GM18517 (cell line): ENCODE results near the gene TRPC1.
"Not testable (repeated sequence)": the region's sequence is repeated elsewhere in the genome, so short reads cannot be mapped to it uniquely, and the experiment has no call there.

Source experiments
- ATAC-seq: cut with Tn5 transposase; IDR thresholded peaks from one replicate; pipeline ENCODE4 v1.9.1; 2021; ENCODE audit warnings: mild to moderate bottlenecking, moderate library complexity; ENCODE audit not compliant: unreplicated experiment

Gene TRPC1

GRCh38 chr3:142723968-142724681 is at the start of gene TRPC1:
TSS of gene TRPC1 (plus strand) at chr3:142724034. CDS start at chr3:142724560, 526 bp downstream.
- ATAC-seq, result peak; percentile 82

- ATAC-seq, result no peak
Observed at GRCh38 chr3:142676151-142676550, 47.7 kb upstream of the TRPC1 start.

- ATAC-seq, result no peak
Observed at GRCh38 chr3:142680710-142681109, 43.1 kb upstream of the TRPC1 start.

- no peak for ATAC-seq
Observed at GRCh38 chr3:142690613-142691012, 33.2 kb upstream of the TRPC1 start.

- ATAC-seq, result no peak
Observed at GRCh38 chr3:142691527-142691926, 32.3 kb upstream of the TRPC1 start.

- ATAC-seq, result no peak
Observed at GRCh38 chr3:142693136-142693853, 30.5 kb upstream of the TRPC1 start.

GRCh38 chr3:142694225-142694624 is 29.6 kb upstream of the TRPC1 start:
- ATAC-seq, result no peak

- no peak for ATAC-seq
Observed at GRCh38 chr3:142705198-142705597, 18.6 kb upstream of the TRPC1 start.

GRCh38 chr3:142706321-142707127 is 17.3 kb upstream of the TRPC1 start:
- ATAC-seq, result no peak

GRCh38 chr3:142709207-142709606 is 14.6 kb upstream of the TRPC1 start:
- no peak for ATAC-seq

- not testable (repeated sequence) for ATAC-seq
Observed at GRCh38 chr3:142714882-142715281, 9.0 kb upstream of the TRPC1 start.

- no peak for ATAC-seq
Observed at GRCh38 chr3:142716102-142716501, 7.7 kb upstream of the TRPC1 start.

- ATAC-seq, result peak; percentile 44
Observed at GRCh38 chr3:142723665-142723967, 218 bp upstream of the TRPC1 start.

GRCh38 chr3:142724682-142725356 is 985 bp downstream of the TRPC1 start:
- peak; percentile 26 for ATAC-seq

GRCh38 chr3:142725357-142725739 is 1.5 kb downstream of the TRPC1 start:
- no peak for ATAC-seq

- no peak for ATAC-seq
Observed at GRCh38 chr3:142726017-142726416, 2.2 kb downstream of the TRPC1 start.

GRCh38 chr3:142732066-142732465 is 8.2 kb downstream of the TRPC1 start:
- ATAC-seq, result no peak

- no peak for ATAC-seq
Observed at GRCh38 chr3:142734834-142735233, 11.0 kb downstream of the TRPC1 start.

GRCh38 chr3:142735462-142735861 is 11.6 kb downstream of the TRPC1 start:
- ATAC-seq, result no peak

- no peak for ATAC-seq
Observed at GRCh38 chr3:142738396-142738795, 14.6 kb downstream of the TRPC1 start.

- ATAC-seq, result no peak
Observed at GRCh38 chr3:142746646-142747045, 22.8 kb downstream of the TRPC1 start.
